ENCODE results near the gene FBLN5.
"Not testable (repeated sequence)": the region's sequence is repeated elsewhere in the genome, so short reads cannot be mapped to it uniquely, and the experiment has no call there.

The FBLN5 gene

GRCh38 chr14:91904483-91904882, 43.0 kb downstream of the FBLN5 start:
- no peak for DNase-seq

DNA sequence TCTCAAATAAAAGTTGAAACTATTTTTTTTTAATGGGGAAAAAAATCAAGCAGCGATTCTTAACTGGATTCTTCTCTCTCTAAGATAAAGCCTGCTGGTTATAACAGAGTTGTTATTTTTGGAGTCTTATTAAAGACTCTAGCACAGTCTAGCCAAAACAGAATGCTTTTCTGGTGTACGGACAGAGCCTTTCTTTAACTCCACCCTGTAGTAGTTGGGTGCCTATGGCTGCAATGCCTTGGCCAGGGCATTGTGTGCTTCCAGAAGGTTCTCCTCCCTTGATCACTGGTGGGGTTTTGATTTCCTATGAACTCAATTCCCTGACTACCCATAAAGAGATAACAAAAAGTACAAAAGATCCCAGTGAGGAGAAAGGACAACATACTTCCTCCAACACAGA, 44.4 kb downstream of the FBLN5 start:
- no peak for DNase-seq

DNA sequence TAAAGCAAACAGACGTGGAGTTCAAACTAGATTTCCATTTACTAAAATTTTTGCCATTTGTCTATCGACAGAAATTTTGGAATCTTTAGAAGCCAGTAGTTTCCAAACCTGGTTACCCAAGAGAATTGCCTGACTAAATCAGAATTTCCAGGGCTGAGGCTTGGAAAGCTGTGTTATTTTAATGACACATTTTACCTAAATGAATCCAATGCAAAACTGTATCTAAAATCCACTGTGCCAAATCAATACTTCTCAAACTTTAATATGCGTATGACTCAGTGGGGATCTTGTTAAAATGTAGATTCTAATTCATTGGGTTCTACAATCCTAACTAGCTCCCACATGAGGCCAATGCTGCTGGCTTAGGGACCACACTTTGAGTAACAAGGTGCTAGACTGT, 45.2 kb downstream of the FBLN5 start:
- no peak for DNase-seq

GRCh38 chr14:91901449-91902226, 45.9 kb downstream of the FBLN5 start:
- no peak for DNase-seq

DNA sequence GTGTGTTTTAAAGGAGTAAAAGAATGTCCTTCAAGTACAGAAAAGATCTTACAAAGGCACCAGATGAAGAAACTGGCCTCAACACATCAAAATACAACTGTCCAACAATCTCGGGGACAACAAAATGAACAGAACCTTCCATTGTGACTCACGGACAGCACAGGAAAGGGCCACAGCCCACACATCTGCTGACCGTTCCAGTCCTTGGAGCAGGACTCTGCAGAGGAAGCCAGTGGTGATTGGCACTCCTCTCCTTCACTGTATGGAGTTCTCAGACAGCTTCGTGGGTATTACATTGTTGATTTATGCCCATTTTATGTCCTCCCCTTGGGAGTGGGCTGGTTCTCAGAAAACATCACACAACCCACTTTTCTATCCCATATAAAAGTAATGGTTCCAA, 47.7 kb downstream of the FBLN5 start:
- DNase-seq = no peak

DNA sequence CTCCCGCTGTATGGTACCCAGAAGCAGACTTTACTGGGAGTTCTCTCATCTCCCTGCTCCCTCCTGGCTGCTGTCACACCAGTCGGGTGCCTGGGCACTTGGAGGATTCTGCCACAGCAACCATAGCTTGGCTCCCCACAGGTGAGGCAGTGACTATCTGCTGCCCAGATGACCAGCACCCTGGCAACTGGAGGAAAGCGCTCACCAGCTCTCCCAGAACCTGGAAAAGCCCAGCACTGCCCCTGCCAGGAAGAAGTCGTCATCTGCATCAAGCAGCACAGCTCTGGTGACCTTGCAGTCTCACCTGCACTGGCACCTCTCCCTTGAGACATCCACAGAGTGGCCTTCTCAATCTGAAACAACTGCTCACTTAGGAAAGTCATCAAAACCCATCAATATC, 48.3 kb downstream of the FBLN5 start:
- peak; percentile 33 for DNase-seq

- DNase-seq = no peak
These were observed 49.1 kb downstream of the FBLN5 start for GRCh38 chr14:91898372-91898771.

GRCh38 chr14:91897716-91898115, 49.8 kb downstream of the FBLN5 start:
- not testable (repeated sequence) for DNase-seq

DNA sequence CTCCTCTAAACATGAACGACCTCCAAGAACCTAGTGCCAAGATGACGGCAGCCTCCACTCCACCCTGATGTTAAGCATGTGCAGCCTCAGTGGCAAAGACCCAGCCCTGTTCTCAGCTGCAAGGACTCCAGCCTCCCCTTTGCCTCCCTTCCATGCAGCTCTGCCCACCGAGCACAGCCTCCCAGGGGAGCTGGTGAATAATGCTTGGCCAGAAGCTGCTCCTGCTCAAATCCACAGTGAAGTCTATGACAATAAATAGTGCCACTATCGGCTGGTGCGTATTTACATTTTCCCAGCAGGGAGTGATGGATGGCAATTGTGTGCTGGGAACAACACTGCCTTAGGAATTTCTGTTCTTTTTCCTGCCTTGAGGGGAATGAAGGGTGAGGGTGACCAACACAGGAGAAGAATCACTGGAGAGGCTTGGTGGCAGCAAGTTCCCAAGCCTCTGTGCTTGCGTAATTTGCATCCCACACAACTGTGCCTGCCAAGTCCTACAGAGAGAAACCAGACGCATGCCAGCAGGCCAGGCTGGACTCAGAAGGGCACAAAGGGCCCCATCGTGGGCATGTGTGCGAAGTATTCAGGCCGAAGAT, 50.3 kb downstream of the FBLN5 start:
- no peak for DNase-seq

DNA sequence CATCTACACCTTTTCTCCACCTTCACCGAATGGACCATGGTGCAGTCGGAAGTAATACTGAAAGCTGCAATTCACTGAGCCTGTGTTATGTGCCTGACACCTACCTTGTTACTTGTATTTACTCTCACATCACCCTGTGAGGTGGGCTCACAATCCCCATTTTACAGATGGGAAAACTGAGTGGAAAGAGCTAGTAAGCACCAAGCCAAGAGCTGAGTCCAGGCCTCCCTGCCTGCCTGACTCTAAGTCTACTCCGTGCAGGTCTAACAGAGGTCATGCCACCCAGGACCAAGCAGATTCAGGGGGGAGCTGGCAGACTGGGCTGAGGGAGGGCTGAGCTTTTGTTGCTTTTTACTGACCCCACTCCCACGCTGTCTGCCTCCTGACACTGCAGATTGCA, 51.1 kb downstream of the FBLN5 start:
- DNase-seq = no peak

DNA sequence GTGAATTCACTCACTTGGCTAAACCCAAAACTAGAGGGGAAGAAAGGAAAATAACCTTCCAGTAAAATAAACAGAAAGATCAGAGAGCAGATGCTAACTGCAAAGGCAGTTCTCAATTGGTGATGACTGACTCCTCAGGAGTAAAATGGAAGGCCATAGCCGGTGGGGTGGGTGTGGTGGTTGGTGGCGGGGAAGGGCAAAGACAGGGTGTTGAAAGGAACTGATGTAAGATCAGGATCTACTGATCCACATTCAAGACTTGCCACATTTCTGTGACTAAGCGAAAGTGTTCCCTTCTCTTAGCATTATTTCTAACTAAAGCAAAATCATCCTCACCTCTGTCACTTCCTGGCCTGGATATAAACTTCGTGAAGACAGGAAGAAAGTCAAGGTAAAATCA, 53.8 kb downstream of the FBLN5 start:
- DNase-seq = no peak

DNA sequence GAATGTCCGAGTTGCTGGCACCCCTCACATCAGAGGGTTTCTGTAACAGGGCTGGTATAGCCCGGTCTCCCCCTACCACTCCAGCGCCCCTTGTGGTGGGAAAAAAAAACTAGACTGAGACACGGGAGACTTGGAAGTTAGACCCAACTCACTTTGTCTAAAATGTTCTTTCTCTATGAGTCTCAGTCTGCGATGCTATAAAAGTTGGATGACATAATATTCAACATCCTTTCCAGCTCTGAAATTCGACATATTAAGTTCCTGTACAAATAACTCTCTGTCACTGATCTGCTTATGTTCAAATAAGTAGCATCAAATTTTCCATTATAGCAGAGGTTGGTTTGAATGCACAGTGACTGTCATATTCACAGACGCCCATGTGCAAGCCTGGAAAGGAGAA, 54.5 kb downstream of the FBLN5 start:
- DNase-seq = no peak

- no peak for DNase-seq
These were observed 55.7 kb downstream of the FBLN5 start for GRCh38 chr14:91891721-91892220.

- no peak for DNase-seq
These were observed 56.4 kb downstream of the FBLN5 start for GRCh38 chr14:91891101-91891500.

GRCh38 chr14:91890291-91890749, 57.2 kb downstream of the FBLN5 start:
- no peak for DNase-seq

DNA sequence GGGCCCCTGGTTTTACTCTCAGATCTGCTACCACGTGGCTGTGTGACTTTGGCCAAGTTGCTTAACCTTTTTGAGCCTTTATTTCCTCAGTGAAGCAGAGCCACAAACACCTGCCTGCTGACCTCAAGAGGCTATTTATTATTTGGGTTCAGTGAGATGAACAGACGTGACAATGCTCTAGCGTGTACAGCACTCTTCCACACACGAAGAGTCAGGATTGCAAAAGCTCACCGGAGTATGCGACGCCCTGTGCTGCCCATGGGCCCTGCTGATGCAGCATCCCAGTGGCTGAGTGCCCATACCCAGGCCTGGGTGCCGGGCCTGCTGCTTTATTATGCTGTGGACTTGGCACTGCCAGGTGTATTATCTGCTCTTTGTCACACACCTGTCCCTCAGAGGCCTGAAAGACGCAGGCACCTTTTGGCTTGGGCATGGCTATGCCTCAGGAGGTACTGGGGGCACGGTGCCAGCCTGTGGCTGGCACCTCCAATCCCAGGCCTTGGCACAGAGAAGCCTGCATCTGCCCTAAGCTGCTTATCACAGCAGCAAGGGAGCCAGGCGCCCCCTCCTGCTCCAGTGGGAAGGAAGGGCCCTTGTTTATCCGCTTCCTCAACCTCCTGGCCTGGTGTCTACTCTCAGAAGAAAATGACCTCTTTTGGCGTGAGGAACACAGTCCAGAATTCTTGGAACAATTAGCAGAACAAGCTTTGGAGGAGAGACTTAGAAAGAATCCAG, 57.9 kb downstream of the FBLN5 start:
- no peak for DNase-seq

GRCh38 chr14:91888641-91889476, 58.6 kb downstream of the FBLN5 start:
- no peak for DNase-seq

DNA sequence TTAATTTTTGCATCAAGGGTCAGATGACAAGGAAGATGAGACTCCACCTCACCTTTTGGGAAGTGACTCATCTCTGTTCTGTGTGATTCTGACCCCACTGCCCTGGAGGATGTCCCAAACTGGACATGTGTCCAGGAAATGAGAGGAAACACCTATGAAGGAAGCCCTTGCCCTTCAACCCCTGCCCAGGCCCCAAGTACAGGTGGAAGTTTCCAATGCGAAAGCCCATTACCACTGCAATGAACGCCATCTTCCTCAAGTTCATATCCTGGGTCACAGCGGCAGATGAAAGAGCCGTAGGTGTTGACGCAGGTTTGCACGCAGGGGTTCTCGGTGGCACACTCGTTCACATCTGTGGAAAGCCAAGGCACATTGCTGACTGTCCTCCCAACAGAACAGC, 60.5 kb downstream of the FBLN5 start:
- DNase-seq = no peak

- no peak for DNase-seq
These were observed 61.7 kb downstream of the FBLN5 start for GRCh38 chr14:91885839-91886238.

- no peak for DNase-seq
These were observed 62.3 kb downstream of the FBLN5 start for GRCh38 chr14:91885113-91885712.

DNA sequence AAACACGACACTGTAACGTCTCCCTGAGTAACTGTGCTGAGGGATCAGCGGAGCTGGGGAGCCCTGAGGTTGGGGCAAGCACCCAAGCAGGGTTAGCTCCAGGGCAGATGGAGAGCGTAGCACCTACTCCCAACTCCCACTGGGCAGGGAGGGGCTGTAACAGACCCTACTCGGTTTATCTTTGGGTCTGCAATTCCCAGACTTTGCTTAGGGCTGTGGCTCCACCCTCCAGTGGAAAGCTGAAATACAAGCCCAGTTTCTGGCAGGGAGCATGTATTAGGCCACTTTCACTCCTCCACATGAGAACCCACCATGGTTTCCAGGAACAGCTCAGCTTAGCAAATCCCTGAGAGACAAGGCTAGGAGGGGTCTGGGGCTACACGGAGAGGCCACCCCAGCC, 62.8 kb downstream of the FBLN5 start:
- DNase-seq = no peak

GRCh38 chr14:91883753-91884152, 63.7 kb downstream of the FBLN5 start:
- no peak for DNase-seq

All from CD4-positive, alpha-beta T cell treated with Interleukin-4 for 4 hours (primary cell).